ENCODE data around the gene TAS1R1.

The TAS1R1 gene

DNA sequence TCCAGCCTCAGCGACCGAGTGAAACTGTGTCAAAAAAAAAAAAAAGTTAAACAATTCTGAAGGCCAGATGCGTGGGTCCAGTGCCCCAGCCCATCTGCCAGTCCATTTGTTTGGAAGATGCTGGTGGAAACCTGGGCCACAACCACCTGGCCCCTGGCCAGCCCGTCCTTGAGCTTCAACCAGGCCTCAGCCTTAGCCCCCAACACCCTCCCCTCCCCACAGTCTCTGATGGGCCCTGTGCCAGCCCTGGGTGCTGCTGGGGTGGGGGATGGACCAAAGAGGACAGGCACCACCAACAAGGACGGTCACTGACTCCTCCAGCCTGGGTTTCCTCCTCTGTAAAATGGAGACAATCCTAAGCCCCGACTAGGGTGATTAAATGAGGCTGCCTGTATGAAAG lies 44.1 kb upstream of the TAS1R1 start:
- Histone ChIP-seq H3K27me3 (replicated peaks) (no peaks in the 10 kb centered on the region), H3K27ac (no peak overlapping the region), H3K36me3 (replicated peaks) (no peaks in the 10 kb centered on the region), H3K4me3 (ENCODE audit: low read depth, low read length) (no peak overlapping the region)
- TF ChIP-seq, protein P1, sequence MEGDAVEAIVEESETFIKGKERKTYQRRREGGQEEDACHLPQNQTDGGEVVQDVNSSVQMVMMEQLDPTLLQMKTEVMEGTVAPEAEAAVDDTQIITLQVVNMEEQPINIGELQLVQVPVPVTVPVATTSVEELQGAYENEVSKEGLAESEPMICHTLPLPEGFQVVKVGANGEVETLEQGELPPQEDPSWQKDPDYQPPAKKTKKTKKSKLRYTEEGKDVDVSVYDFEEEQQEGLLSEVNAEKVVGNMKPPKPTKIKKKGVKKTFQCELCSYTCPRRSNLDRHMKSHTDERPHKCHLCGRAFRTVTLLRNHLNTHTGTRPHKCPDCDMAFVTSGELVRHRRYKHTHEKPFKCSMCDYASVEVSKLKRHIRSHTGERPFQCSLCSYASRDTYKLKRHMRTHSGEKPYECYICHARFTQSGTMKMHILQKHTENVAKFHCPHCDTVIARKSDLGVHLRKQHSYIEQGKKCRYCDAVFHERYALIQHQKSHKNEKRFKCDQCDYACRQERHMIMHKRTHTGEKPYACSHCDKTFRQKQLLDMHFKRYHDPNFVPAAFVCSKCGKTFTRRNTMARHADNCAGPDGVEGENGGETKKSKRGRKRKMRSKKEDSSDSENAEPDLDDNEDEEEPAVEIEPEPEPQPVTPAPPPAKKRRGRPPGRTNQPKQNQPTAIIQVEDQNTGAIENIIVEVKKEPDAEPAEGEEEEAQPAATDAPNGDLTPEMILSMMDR (IDR thresholded peaks at IDR 0.05; ENCODE audit: low read depth, low read length, missing control alignments) = no peak
- DNase-seq = no peak
- in situ Hi-C loops (cut with HindIII; ENCODE audit: low pct_ligation_motif_present, low sequenced_read_pairs) = no loop called here

DNA sequence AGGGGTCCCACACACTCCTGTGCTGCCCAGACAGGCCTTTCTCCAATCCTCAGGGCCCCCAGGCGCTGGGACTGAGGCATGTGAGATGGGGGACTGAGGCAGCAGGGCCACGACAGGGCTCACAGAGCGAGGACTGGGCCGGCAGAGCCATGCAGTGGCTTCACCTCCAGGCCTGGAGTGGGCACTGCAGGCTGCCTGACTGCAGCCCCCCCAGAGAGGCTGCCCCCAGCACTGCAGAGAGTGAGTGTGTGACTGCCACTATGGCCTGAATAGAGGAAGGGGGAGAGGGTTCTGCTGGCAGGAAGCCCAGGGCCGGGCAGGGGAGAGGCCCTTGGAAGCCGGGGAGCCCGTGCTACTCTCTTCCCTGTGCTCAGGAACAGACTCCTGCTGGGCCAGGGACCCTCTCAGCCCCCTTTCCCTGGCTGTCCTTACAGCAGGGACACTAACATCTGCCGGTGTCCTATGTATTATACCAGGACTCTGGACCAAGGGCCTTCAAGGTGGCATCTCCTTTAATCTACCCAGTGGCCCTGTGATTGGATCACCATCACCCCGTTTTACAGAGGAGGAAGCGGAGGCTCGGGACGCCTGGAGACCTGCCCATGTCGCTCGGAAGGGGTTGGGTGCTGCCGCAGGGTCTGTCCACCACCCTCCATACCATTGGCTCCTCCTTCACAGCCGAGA lies 43.4 kb upstream of the TAS1R1 start:
- no peak overlapping the region for H3K4me3 ChIP-seq (ENCODE audit: low read depth, low read length)

DNA sequence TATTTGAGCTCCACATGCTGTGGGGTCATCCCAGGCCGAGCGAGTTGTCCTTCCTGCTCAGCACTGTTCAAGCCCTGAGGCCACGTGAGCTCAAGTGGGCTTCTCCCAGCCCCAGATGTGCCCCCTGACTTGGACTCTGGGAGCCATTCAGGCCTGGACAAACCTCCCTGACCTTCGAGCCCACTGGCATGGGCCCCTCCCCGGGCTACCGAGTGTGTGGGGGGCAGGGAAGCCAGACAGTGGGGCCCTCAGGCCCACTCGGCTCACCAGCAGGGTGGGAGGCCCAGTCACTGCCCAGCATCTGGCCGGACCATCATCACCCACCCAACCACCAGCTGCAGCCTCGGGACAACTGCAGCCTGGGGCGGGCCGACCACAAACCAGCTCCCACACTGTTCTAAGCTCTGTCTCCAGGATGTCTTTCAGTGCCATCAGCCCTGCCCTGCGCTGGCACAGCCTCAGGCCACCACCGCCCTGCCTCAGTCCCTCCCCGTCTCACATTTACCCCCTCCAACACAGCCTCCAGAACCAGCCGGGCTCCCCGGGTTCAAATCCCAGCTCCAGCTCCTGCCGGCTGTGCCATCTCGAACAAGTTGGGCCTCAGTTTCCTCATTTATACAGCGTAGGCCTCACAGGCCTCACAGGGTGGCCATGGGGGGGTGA lies 42.7 kb upstream of the TAS1R1 start:
- H3K27me3 ChIP-seq (replicated peaks) = no peaks in the 10 kb centered on the region
- in situ Hi-C loops (cut with HindIII; ENCODE audit: low pct_ligation_motif_present, low sequenced_read_pairs) = no loop called here

More for the DNA sequence above, 43.4 kb upstream of the TAS1R1 start:
- in situ Hi-C loops (cut with HindIII; ENCODE audit: low pct_ligation_motif_present, low sequenced_read_pairs) = no loop called here
- Histone ChIP-seq H3K36me3 (replicated peaks) (no peaks in the 10 kb centered on the region), H3K27me3 (replicated peaks) (no peaks in the 10 kb centered on the region), H3K27ac (no peak overlapping the region)
- TF ChIP-seq, protein P1 (IDR thresholded peaks at IDR 0.05; ENCODE audit: low read depth, low read length, missing control alignments) = no peak
- no peak for DNase-seq

DNA sequence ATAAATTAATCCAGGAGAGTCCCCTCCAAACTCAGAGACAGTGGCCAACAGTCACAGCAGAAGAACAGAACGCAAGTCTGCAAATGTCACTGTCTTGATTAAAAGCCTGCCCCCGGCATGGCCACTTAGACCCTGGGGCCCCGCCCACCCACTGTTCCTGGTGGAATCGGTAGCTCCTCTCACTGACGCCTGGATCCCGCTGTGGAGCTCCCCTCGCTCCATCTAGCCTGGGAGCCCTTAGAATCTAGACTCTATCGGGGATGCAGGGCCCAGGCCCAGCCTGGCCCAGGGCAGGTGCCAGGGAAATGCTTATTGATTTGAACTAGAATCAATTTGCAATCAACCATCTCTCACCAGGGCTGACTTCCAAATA lies 42.2 kb upstream of the TAS1R1 start:
- H3K27ac ChIP-seq = no peak overlapping the region
- H3K4me3 ChIP-seq (ENCODE audit: low read depth, low read length) = no peak overlapping the region
- DNase-seq = no peak
- in situ Hi-C loops (cut with HindIII; ENCODE audit: low pct_ligation_motif_present, low sequenced_read_pairs) = no loop called here
- H3K36me3 ChIP-seq (replicated peaks) = no peaks in the 10 kb centered on the region
- H3K27me3 ChIP-seq (replicated peaks) = no peaks in the 10 kb centered on the region
- TF ChIP-seq, protein P1 (IDR thresholded peaks at IDR 0.05; ENCODE audit: low read depth, low read length, missing control alignments) = no peak

More for the DNA sequence above, 42.7 kb upstream of the TAS1R1 start:
- TF ChIP-seq, protein P1 (IDR thresholded peaks at IDR 0.05; ENCODE audit: low read depth, low read length, missing control alignments) = no peak
- DNase-seq = no peak
- H3K27ac ChIP-seq = no peak overlapping the region
- H3K36me3 ChIP-seq (replicated peaks) = no peaks in the 10 kb centered on the region
- no peak overlapping the region for H3K4me3 ChIP-seq (ENCODE audit: low read depth, low read length)

DNA sequence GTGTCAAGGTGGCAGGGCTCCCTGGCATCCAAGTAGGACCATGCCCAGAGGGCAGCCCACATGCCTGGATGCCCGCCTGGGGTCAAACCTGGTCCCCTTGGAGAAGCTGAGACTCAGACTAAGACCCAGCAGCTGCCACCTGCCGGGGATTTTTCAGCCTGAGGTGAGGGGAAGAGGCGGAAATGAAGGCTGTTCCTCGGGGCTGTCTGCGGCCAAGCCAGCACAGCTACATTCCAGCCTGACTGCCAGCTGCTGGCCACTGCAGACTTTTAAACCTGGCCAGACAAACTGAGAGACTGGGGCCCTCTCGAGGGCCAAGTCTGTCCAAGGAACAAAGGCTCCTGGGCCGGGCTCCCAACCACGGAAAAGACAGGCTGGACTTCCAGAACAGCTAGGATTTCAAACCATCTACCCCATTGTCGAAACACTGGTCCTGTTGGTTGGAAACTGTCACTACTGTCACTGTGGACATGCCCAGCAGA lies 41.7 kb upstream of the TAS1R1 start:
- Histone ChIP-seq H3K27me3 (replicated peaks) (no peaks in the 10 kb centered on the region), H3K27ac (no peak overlapping the region), H3K36me3 (replicated peaks) (no peaks in the 10 kb centered on the region), H3K4me3 (ENCODE audit: low read depth, low read length) (no peak overlapping the region)
- DNase-seq = no peak
- in situ Hi-C loops (cut with HindIII; ENCODE audit: low pct_ligation_motif_present, low sequenced_read_pairs) = no loop called here
- TF ChIP-seq, protein P1 (IDR thresholded peaks at IDR 0.05; ENCODE audit: low read depth, low read length, missing control alignments) = no peak
